Middle frontal gyrus (tissue), 1 donor: Measurements from ENCODE around the gene EFS.
"Not testable (repeated sequence)": the region's sequence is repeated elsewhere in the genome, so short reads cannot be mapped to it uniquely, and the experiment has no call there.

Experiments
- DNase-seq: peaks from one replicate; pipeline ENCODE4 v3.0.0-alpha.2; 2015; ENCODE audit warnings: low spot score; ENCODE audit errors: extremely low spot score

EFS gene, protein sequence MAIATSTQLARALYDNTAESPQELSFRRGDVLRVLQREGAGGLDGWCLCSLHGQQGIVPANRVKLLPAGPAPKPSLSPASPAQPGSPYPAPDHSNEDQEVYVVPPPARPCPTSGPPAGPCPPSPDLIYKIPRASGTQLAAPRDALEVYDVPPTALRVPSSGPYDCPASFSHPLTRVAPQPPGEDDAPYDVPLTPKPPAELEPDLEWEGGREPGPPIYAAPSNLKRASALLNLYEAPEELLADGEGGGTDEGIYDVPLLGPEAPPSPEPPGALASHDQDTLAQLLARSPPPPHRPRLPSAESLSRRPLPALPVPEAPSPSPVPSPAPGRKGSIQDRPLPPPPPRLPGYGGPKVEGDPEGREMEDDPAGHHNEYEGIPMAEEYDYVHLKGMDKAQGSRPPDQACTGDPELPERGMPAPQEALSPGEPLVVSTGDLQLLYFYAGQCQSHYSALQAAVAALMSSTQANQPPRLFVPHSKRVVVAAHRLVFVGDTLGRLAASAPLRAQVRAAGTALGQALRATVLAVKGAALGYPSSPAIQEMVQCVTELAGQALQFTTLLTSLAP

DNA sequence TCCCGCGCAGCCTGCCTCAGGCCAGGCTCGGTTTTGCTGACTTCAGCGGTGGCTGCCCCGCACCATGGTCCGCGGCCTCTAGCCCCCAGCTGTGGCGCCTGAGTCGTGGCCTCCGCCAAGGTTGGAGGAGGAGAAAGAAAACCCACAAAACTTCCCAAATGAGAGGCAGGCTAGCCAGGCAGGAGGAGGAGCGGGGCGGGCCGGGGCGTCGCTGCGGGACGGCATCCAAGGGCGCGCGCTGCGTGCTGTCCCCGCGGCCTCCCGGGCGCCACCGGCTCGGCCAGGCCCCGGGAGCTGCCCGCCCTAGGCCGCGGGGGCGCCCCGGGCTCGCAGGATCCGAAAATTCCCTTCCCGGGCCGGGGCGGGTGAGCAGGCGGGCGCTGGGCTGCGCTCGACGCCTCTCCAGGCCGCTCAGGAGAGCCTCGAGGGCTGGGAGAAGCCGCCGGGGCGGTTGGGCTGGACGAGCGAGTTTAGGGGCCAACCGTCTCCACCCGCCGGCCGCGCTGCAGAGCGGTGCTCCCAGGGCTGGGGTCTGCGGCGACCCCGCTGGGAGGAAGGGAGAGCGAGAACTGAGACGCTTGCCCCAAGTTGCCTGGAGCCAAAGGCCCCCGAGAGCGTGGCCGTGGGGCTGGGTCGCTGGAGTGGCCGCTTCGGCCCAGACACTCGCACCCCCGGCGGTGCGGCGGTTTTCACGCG is at the start of gene EFS:
Gene EFS (minus strand): TSS at position 137 of the 696 bp plus-strand sequence. CDS start 147 bp downstream, outside the sequence.
- no peak for DNase-seq

DNA sequence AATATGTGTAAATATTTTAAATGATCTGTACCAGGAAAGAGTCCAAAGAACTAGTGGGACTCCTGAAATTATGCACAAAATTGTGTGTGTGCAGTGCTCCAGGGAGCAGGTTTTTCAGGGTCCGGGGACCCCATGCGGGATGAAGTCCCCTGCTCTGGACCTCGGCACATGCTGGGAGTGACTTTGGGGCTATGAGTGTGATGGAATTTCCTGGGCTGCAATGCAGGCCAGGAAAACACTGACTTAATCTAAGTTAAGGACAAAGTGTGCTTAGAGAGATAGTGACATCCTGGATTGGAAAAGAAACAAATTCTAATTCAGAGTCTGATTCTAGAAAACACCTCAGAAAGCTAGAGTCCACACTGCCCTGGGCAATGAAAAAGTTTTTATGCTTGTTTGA is 49.3 kb upstream of the EFS start:
- DNase-seq: no peak

DNA sequence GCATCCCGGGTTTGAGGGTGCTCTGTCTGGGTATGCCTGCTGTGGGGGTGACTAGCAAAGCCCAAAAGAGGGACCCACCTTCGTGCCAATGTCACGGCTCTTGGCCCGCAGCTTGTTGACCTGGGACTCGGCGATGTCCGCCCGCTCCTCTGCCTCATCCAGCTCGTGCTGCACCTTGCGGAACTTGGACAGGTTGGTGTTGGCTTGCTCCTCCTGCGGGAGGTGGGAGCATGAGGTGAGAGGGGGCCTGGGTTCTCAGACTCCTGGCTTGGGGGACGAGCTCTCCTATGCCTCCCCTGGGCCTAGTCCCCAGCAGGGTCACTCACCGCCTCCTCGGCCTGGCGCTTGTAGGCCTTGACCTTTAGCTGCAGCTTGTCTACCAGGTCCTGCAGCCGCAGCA is 48.7 kb upstream of the EFS start:
- DNase-seq: no peak

DNA sequence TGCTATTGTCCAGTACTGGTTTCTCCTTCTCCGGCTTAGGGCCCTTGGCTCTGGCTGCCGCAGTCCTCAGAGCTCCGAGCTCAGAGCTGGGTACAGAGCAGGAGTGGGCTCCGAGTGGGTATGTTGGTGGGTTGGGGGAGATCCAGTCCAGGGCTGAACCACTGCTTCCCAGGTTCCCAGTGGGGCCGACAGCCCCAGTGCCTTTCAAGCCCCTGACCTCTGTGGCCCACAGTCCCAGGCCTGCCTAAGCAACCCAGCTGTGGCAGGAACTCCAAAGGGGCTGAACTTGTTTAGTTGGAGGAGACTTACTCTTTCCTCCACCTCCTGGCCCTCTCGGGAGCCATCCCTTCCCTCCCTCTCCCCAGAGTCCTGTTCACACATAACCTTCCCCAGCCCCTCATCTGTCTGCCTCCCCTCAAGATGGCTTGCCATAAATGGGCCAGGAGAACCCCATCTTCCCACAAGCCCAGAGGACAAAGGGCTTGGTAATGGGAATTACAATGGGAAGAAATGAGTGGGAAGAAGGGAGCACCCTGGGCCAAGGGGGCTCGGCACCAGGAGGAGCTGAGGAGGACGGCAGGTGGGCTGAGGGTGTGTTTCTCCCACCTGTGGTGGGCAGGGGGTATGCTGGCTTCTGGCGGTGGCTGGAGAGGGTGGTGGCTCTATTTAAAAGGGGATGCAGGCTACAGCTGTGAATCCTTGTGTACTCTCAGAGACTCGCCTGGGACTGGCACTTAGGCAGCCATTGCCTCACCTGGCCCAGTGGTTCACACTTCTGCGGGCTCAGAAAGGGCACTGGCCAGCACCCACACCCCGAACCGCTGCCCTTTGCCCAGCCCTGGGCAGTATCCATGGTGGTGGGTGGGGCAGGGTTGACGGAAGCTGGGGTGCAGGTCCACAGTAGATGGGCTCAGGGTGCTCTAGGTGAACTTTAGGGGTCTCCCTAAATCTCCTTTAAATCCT is 46.9 kb upstream of the EFS start:
- DNase-seq: no peak

DNA sequence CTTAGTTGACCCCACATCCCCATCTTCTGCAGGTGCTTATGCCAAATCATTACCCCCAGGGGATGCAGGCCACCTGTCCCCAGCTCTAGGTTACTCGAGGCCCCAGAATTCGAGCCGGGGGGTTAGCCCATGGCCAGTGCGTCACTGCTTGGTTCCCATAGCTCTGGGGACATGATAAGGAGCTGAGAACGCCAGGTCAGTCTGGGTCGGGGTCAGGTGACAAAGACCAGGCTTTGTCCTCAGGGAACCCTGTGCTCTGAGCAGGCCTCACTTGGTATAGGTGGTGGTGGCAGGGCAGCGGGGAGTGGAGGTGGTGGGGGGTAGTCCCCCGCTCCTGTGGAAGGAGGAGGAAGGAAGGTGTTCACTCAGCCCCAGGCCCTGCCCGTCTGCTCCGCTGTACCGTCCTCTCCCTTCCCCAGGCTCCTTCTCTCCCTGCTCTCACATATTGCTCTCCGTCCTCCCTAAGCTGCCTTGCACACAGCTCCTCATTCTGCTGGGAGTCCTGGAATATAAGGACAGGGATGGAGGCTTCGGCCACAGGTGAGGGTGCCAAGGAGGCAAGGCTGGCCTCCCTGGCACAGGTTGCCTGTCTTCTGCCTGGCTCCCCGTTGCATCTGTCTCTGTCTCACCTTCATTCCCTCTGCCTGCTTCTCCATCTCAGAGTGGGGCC is 45.1 kb upstream of the EFS start:
- DNase-seq: no peak

DNA sequence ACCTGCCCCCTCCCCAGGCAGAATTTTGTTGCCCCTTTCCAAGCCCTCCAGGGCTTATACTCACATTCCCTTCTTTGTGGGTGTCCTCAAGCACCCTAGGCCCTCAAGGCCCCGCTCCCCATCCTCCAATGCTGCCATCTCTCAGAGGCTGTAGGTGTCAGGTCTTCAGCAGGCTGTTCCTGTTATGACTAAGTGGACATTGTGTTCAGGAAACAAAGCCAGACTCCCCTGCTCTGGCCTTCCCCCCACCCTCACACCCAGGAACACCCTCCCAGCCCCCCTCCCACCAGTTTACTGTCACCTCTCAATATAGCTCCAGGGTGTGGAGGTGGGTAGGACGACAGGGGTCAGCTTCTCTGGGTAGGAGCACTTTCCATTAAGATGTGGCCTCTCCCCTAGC is 44.5 kb upstream of the EFS start:
- no peak for DNase-seq

DNA sequence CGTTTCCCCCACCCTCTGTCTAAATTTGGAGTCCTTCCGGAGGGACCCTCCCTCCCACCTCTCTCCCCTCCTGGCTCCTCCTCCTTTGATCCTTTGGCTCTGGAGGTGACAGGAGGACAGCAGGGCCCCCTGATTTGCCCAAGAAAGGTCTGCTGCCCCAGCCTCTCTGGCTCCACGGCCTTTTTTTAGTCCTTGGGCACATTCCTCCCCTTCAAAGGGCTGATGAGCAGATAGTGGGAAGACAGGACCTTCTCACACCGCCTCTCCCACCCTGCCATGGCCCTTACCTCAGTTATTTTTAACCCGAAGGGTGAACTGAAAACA is 43.3 kb upstream of the EFS start:
- no peak for DNase-seq

DNA sequence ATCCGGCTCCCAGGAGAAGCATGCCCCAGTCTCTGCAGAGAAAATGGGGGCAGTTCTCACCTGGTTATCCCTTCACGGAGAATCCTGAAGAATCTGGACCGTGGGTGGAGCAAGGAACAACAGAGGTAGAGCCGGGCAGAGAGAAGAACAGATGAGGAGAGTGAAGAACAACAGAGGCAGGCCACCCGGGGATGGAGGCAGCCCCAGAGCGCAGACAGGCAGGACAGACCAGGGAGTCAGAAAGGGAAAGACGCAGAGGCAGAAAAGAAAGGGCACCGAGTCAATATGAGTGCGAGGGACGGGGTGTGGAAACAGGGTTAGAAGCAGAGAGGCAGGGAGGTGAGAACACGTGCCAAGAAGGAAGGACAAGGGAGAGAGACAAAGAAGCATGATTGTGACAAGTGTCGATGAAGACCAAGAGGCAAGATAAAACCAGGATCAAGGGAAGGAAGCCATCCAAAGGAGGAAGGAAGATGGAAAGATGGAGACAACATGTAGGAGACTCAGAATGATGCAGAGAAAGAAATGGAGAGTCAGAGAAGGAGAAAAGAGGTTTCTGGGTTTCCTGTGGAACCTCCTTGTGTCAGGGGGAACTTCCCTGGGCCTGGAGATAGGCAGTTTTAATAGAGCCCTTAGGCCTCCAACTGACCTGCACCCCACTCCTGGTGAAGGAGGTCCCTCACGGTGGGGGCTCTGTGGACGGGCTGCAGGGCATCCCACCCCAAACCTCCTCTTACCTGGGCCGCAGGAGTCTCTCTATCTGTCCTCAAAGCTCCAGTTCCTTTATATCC is 42.7 kb upstream of the EFS start, which contains the start of gene MYH6:
Gene MYH6 (minus strand): TSS at position 758 of the 791 bp plus-strand sequence. CDS start 1,050 bp downstream, outside the sequence.
- no peak for DNase-seq

DNA sequence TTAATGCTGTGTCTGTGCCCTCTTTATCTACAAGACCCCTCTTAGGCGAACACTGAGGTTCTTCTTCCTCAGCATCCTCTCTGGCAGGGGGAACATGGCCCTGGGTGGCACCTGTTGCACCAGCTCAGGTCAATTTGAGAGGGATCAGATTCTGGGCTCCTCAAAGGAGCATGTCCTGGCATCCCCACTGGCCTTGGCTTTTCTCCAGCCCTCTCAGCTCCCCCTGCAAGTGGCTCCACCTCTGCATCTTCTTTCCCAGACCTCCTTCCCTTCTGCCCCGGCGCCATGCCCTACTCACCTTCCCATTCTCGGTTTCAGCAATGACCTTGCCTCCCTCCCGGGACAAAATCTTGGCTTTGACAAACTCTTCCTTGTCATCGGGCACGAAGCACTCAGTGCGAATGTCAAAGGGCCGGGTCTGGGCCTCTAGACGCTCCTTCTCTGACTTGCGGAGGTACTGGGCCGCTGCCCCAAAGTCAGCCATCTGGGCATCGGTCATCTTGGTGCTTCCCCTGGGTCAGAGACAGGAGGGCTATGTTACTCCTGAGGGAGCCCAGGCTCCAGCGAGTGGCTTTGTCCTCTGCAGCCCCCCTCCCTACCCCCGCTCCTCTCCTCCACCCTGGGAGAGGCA is 41.9 kb upstream of the EFS start:
- no peak for DNase-seq

DNA sequence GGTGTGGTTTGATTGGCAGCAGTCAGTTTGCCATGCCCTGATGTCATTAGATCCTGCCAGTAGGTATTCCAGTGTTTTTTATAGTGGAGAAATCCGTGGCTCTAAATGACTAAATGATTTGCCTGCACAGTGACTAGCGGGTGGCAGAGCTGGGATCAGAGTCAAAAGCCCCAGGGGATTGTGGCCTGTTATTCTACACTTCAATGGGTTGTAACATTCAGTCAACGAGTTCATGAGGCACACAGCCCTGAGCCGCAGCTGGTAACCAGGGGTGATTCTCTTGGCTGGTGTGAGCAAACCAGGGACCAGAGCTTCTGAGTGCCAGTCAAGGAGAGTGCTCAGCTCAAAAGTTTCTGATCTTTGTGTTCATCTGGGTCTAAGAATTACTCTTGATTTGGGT is 41.3 kb upstream of the EFS start:
- DNase-seq: no peak

DNA sequence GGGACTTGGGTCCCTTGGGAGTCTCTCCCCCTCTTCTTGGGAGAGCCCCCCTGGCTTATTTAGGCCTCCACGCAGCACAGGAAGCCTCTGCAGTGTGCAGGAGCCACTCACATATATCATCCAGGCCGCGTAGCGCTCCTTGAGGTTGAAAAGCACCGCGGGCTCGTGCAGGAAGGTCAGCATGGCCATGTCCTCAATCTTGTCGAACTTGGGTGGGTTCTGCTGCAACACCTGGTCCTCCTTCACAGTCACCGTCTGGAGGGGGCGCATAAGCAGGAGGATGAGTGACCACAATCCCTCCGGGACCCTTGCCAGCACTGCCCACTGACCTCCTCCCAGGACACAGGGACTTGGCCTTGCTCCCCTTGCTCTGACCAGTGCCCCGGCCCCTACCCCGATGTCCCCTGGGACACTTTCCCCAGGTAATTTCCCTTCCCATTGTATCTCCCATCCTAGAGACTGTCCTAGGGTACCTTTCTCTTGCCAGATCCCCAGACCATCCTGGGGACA is 40.6 kb upstream of the EFS start:
- no peak for DNase-seq

DNA sequence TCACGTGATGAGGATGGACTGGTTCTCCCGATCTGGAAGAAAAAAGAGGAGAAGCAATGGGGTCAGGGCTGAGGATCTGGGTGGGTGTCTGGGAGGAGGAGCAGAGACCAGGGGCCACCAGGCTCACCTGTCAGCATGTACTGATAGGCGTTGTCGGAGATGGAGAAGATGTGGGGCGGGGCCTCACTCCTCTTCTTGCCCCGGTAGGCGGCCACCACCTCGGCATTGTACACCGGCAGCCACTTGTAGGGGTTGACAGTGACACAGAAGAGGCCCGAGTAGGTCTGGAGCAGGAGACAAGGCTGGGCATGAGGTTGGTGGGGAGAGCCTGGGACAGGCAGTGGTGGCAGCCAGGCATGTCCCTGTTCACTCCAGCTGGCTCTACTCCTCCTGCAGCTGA is 40.1 kb upstream of the EFS start:
- no peak for DNase-seq

DNA sequence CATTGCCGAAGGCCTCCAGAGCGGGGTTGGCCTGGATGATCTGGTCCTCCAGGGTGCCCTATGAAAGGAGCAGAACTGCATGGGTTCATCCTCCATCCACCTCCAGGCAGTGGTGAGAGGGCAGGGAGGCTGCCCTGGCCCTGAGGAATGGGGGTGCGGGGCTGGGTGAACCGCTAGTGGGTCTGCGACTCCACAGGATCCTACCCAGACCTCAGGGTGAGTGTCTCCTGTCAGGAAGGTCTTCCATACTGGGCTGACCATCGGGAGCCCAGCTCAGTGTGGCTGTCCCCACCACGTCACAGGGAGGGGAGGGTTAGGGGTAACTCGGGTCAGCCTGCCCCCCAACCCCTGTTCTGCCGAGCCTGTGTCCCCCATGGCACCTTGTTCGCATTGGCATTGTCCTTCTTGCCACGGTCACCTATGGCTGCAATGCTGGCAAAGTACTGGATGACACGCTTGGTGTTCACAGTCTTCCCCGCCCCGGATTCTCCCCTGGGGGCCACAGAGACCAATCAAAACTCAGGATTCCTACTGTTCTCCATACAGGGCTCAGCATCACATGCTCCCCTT is 39.4 kb upstream of the EFS start:
- DNase-seq: no peak

DNA sequence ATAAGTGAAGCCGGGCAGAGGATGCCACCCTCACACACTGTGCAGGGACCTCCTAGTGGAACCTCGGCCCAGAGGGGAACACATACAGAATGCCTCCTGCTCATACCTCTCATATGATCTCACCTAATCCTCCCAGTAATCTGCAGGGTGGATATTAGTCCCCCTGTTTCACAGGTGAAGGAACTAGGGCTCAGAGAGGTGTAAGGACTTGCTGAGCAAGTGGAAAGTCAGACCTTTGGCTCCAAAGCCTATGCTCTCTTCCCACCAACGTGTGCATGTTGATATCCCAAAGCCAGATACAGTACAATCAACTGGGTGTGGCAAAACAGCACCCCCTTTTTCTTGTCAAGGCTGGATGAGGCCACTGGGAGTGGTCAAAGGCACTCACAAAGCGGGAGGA is 38.9 kb upstream of the EFS start:
- no peak for DNase-seq

DNA sequence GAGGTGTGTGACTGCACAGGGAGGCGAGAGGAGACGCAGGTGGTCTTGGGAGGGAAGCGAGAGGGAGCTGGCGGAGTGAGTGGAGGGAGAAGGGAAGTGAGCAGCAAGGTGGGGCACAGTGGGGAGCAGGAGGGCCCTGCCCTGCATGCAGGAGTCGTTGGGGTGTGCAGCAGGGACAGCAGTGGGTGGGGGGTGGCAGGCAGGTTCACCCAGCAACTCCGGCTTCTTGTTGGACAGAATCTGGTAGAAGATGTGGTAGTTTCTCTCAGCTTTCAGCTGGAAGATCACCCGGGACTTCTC is 38.1 kb upstream of the EFS start:
- no peak for DNase-seq

DNA sequence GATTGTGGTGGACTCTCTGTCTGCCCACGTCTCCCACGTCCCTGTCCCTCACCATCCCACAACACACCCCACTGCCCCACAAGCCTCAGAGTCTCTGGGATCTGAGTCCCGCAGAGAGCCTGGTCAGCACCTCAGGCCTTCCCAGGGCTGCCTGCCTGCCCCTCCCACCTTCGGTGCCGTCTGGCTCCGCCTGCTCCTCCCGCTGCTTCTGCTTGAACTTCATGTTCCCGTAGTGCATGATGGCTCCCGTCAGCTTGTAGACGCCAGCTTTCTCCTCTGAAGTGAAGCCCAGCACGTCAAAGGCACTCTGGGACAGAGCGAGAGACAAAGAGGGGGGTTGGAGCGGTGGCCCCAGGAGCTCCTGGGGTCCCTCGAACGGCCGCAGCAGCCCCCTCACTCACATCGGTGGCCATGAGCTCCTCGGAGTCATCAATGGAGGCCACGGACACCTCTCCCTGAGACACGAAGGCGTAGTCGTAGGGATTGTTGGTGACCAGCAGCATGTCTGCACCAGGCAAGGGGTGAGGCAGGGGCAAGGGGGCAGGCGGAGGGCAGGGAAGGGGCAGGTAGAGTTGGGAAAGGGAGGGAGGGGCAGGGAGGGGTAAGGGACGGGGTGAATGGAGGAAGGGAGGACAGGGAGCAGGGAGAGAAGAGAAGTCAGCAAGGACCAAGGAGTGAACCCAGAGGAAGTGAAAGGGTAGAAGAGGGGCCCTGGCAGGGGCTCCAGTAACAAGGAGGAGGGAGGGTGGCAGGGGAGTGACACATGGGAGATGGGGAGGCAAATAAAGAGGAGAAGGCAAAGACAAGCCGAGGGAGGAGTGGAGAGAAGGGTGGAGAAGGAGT is 37.5 kb upstream of the EFS start:
- no peak for DNase-seq

DNA sequence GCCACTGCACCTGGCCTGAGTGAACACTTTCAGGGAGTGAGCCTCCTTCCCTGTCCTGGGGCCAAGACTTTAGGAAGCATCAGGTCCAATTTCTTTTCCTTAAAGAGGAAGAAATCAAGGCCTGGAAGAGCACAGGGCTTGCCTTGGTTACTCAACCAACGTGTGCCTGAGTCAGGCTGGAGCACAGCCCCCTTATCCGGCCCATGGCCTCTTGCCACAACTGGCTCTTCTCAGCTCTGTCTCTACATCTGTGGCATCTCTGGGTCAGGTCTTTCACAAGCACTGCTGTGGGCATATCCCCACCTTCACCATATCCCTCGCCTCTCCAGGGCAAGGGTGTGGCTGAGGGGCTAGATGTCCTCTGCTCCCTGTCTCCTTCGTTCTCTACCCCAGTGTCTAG is 36.3 kb upstream of the EFS start:
- no peak for DNase-seq

DNA sequence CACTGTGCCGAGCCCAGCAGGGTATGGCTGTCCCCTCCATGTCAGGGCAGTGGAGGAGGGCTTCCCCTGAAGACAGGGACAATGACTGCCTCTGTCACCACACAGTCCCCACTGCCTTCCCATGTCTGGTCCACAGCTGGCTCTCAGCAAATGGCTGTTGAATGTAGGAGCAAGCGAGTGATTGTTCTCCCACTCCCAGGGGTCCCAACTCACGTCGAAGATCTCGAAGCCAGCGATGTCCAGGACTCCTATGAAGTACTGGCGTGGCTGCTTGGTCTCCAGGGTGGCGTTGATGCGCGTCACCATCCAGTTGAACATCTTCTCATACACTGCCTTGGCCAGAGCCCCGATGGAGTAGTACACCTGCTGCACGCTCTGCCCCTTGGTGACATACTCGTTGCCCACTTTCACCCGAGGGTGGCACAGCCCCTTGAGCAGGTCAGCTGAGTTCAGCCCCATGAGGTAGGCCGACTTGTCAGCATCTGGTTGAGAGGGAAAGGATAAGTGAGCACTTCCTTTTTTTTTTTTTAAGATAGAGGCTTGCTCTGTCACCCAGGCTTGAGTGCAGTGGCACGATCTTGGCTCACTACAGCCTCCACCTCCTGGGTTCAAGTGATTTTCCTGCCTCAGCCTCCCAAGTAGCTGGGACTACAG is 35.7 kb upstream of the EFS start:
- DNase-seq: not testable (repeated sequence)
